Measurements from ENCODE around the gene HPSE2.

HPSE2 gene

GRCh38 chr10:98572594-98572993 is 663.1 kb downstream of the HPSE2 start:
- TF ChIP-seq CTCF (conservative IDR thresholded peaks at IDR 0.05) = no peak
- H3K27ac ChIP-seq = no peak overlapping the region

- no peak for TF ChIP-seq CTCF (conservative IDR thresholded peaks at IDR 0.05)
- no peak overlapping the region for H3K27ac ChIP-seq
Observed at GRCh38 chr10:98570834-98571233, 664.8 kb downstream of the HPSE2 start.

GRCh38 chr10:98569853-98570252 is 665.8 kb downstream of the HPSE2 start:
- no peak overlapping the region for H3K27ac ChIP-seq
- no peak for TF ChIP-seq CTCF (conservative IDR thresholded peaks at IDR 0.05)

- no peak for TF ChIP-seq CTCF (conservative IDR thresholded peaks at IDR 0.05)
- no peak overlapping the region for H3K27ac ChIP-seq
Observed at GRCh38 chr10:98568551-98568950, 667.1 kb downstream of the HPSE2 start.

- no peak for TF ChIP-seq CTCF (conservative IDR thresholded peaks at IDR 0.05)
- no peak overlapping the region for H3K27ac ChIP-seq
Observed at GRCh38 chr10:98567391-98568133, 668.1 kb downstream of the HPSE2 start.

- H3K27ac ChIP-seq = no peak overlapping the region
- TF ChIP-seq CTCF (conservative IDR thresholded peaks at IDR 0.05) = no peak
Observed at GRCh38 chr10:98563811-98564210, 671.8 kb downstream of the HPSE2 start.

- no peak for TF ChIP-seq CTCF (conservative IDR thresholded peaks at IDR 0.05)
- H3K27ac ChIP-seq = no peak overlapping the region
Observed at GRCh38 chr10:98560565-98560964, 675.1 kb downstream of the HPSE2 start.

Data from VCaP (cell line).